ENCODE results near the gene ADH6.
A peak's percentile ranks its signal among the peaks of the same experiment; 100 is the strongest.
"Not testable (repeated sequence)": the region's sequence is repeated elsewhere in the genome, so short reads cannot be mapped to it uniquely, and the experiment has no call there.

ADH6 gene

GRCh38 chr4:99208719-99209075 lies 10.3 kb downstream of the ADH6 start:
- no peak overlapping the region for H3K4me3 ChIP-seq (ENCODE audit: low read length)
- peaks cover 16% of the 10 kb centered on the region for H3K4me1 ChIP-seq (ENCODE audit: insufficient read depth, low read length)
- H3K27me3 ChIP-seq (ENCODE audit: insufficient read depth, low read length) = no peaks in the 10 kb centered on the region
- H3K9me3 ChIP-seq (ENCODE audit: low read length) = no peaks in the 10 kb centered on the region
- H3K36me3 ChIP-seq (ENCODE audit: insufficient read depth, low read length) = no peaks in the 10 kb centered on the region
- H2AFZ ChIP-seq (ENCODE audit: low read depth, low read length) = no peak overlapping the region

DNA sequence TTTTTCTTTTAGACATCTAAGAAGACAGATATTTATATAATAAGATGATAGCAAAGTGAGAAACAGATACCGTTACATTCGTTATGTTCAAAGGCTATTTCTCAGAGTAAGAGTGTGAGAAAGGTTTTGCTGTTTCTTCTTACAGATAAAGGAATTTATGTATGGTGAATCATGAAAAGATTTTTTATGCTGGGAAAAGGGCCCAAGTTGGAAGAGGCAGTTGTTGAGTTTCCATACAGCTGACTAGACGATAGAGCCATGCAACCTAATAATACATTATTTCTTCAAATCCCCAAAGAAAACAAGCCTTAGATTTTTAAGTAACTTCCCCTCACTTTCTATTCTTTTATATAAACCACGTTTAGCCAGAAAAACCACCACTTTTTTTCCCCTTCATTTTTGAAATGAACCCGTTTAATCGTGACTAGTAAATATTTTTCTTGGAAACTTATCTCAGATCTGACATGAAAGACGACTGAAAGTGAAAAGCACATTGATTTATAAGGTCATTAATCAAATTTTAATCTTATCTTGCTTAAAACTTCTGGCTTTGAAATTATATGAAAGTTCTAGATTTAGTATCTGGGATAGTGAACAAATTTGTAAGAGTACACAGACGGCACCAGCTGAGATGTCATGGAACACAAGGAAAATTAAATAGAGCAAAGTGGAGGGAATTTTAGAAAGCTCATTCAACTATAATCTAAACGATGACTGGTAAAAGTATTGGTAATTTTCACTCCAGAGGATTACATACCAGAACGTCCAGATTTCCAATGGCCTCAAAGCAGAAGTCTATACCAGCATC lies 10.9 kb downstream of the ADH6 start:
- no peak overlapping the region for H3K4me3 ChIP-seq (ENCODE audit: low read length)

GRCh38 chr4:99207069-99207743 lies 11.8 kb downstream of the ADH6 start:
- no peak overlapping the region for H3K4me3 ChIP-seq (ENCODE audit: low read length)
- H3K4me1 ChIP-seq (ENCODE audit: insufficient read depth, low read length) = peaks cover 16% of the 10 kb centered on the region
- no peaks in the 10 kb centered on the region for H3K36me3 ChIP-seq (ENCODE audit: insufficient read depth, low read length)
- H3K9me3 ChIP-seq (ENCODE audit: low read length) = no peaks in the 10 kb centered on the region
- H2AFZ ChIP-seq (ENCODE audit: low read depth, low read length) = no peak overlapping the region
- no peaks in the 10 kb centered on the region for H3K27me3 ChIP-seq (ENCODE audit: insufficient read depth, low read length)

More for the DNA sequence above, 10.9 kb downstream of the ADH6 start:
- Histone ChIP-seq H3K36me3 (ENCODE audit: insufficient read depth, low read length) (no peaks in the 10 kb centered on the region), H2AFZ (ENCODE audit: low read depth, low read length) (no peak overlapping the region), H3K4me1 (ENCODE audit: insufficient read depth, low read length) (peaks cover 16% of the 10 kb centered on the region), H3K27me3 (ENCODE audit: insufficient read depth, low read length) (no peaks in the 10 kb centered on the region), H3K9me3 (ENCODE audit: low read length) (no peaks in the 10 kb centered on the region)

GRCh38 chr4:99205153-99205979 lies 13.7 kb downstream of the ADH6 start:
- Histone ChIP-seq H3K4me3 (ENCODE audit: low read length) (no peak overlapping the region), H3K27me3 (ENCODE audit: insufficient read depth, low read length) (no peaks in the 10 kb centered on the region), H3K4me1 (ENCODE audit: insufficient read depth, low read length) (peaks cover 16% of the 10 kb centered on the region), H3K9me3 (ENCODE audit: low read length) (no peaks in the 10 kb centered on the region), H2AFZ (ENCODE audit: low read depth, low read length) (peak overlapping the region; percentile 64), H3K36me3 (ENCODE audit: insufficient read depth, low read length) (no peaks in the 10 kb centered on the region)

GRCh38 chr4:99202536-99202935 lies 16.5 kb downstream of the ADH6 start:
- Histone ChIP-seq H3K36me3 (ENCODE audit: insufficient read depth, low read length) (no peaks in the 10 kb centered on the region), H2AFZ (ENCODE audit: low read depth, low read length) (no peak overlapping the region), H3K27me3 (ENCODE audit: insufficient read depth, low read length) (no peaks in the 10 kb centered on the region), H3K4me3 (ENCODE audit: low read length) (no peak overlapping the region), H3K4me1 (ENCODE audit: insufficient read depth, low read length) (peaks cover 16% of the 10 kb centered on the region), H3K9me3 (ENCODE audit: low read length) (no peaks in the 10 kb centered on the region)

GRCh38 chr4:99202094-99202493 lies 17.0 kb downstream of the ADH6 start:
- Histone ChIP-seq H3K36me3 (ENCODE audit: insufficient read depth, low read length) (no peaks in the 10 kb centered on the region), H3K4me3 (ENCODE audit: low read length) (no peak overlapping the region), H3K9me3 (ENCODE audit: low read length) (no peaks in the 10 kb centered on the region), H3K4me1 (ENCODE audit: insufficient read depth, low read length) (peaks cover 16% of the 10 kb centered on the region), H2AFZ (ENCODE audit: low read depth, low read length) (no peak overlapping the region), H3K27me3 (ENCODE audit: insufficient read depth, low read length) (no peaks in the 10 kb centered on the region)

DNA sequence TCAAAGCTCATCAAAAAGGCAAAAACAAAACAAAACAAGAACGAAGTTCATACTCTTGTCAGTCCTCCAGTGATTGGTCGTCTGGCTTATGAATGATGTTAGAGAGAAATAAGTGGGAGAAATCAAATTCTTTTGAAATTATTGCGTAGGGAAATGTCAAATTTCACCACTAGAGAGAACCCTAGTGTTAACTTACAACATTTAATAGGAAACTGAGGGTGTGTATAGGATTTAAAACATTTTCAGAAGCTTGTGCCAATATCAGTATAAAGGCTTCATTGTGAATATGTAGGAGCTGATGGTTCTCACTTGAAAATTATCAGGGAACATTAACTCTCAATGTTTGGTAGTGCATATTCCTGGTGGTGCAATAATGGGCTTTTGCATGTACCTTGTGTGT lies 17.4 kb downstream of the ADH6 start:
- Histone ChIP-seq H3K4me1 (ENCODE audit: insufficient read depth, low read length) (peaks cover 16% of the 10 kb centered on the region), H2AFZ (ENCODE audit: low read depth, low read length) (no peak overlapping the region), H3K9me3 (ENCODE audit: low read length) (no peaks in the 10 kb centered on the region), H3K36me3 (ENCODE audit: insufficient read depth, low read length) (no peaks in the 10 kb centered on the region), H3K4me3 (ENCODE audit: low read length) (no peak overlapping the region), H3K27me3 (ENCODE audit: insufficient read depth, low read length) (no peaks in the 10 kb centered on the region)

GRCh38 chr4:99200138-99200537 lies 18.9 kb downstream of the ADH6 start:
- Histone ChIP-seq H2AFZ (ENCODE audit: low read depth, low read length) (no peak overlapping the region), H3K36me3 (ENCODE audit: insufficient read depth, low read length) (no peaks in the 10 kb centered on the region), H3K4me3 (ENCODE audit: low read length) (no peak overlapping the region), H3K9me3 (ENCODE audit: low read length) (no peaks in the 10 kb centered on the region), H3K4me1 (ENCODE audit: insufficient read depth, low read length) (peaks cover 6% of the 10 kb centered on the region), H3K27me3 (ENCODE audit: insufficient read depth, low read length) (no peaks in the 10 kb centered on the region)

GRCh38 chr4:99190336-99190735 lies 28.7 kb downstream of the ADH6 start:
- H3K27me3 ChIP-seq (ENCODE audit: insufficient read depth, low read length) = no peaks in the 10 kb centered on the region
- H2AFZ ChIP-seq (ENCODE audit: low read depth, low read length) = no peak overlapping the region
- H3K36me3 ChIP-seq (ENCODE audit: insufficient read depth, low read length) = no peaks in the 10 kb centered on the region
- H3K4me1 ChIP-seq (ENCODE audit: insufficient read depth, low read length) = no peaks in the 10 kb centered on the region
- H3K9me3 ChIP-seq (ENCODE audit: low read length) = peaks cover 4% of the 10 kb centered on the region
- no peak overlapping the region for H3K4me3 ChIP-seq (ENCODE audit: low read length)

DNA sequence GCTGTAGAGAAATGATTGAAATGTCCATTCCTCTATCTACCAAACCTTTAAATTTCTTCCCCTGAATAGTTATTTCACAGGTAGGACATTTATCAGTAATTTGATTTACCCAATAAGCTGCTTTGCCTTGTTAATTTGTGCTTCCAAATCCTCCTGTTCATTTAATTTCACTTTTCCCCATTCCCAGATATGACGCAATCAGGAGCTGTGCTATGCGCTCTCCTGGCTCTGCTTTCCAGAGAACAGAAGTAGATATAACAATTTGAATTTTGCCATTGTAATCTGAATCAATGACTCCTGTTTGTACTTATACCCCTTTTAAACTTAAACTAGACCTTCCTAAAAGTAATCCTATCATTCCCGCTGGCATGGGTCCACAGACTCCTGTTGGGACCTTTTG lies 29.1 kb downstream of the ADH6 start:
- H3K4me3 ChIP-seq (ENCODE audit: low read length); H3K36me3 ChIP-seq (ENCODE audit: insufficient read depth, low read length); H3K4me1 ChIP-seq (ENCODE audit: insufficient read depth, low read length); H3K9me3 ChIP-seq (ENCODE audit: low read length); H2AFZ ChIP-seq (ENCODE audit: low read depth, low read length); H3K27me3 ChIP-seq (ENCODE audit: insufficient read depth, low read length): not testable (repeated sequence)

DNA sequence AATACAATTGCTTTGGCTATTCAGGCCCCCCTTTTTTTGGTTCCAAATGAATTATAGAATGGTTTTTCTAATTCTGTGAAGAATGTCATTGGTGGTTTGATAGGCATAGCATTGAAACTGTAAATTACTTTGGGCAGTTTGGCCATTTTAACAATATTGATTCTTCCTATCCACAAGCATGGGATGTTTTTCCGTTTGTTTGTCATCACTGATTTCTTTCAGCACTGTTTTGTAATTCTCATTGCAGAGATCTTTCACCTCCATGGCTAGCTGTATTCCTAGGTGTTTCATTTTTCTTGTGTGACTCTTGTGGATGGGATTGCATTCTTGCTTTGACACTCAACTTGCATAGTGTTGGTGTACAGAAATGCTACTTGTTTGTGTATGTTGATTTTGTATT lies 33.0 kb downstream of the ADH6 start:
- H3K27me3 ChIP-seq (ENCODE audit: insufficient read depth, low read length) = no peaks in the 10 kb centered on the region
- no peaks in the 10 kb centered on the region for H3K4me1 ChIP-seq (ENCODE audit: insufficient read depth, low read length)
- H3K36me3 ChIP-seq (ENCODE audit: insufficient read depth, low read length) = no peaks in the 10 kb centered on the region
- H3K9me3 ChIP-seq (ENCODE audit: low read length) = no peaks in the 10 kb centered on the region
- H3K4me3 ChIP-seq (ENCODE audit: low read length) = no peak overlapping the region
- no peak overlapping the region for H2AFZ ChIP-seq (ENCODE audit: low read depth, low read length)

- H2AFZ ChIP-seq (ENCODE audit: low read depth, low read length) = no peak overlapping the region
- no peaks in the 10 kb centered on the region for H3K36me3 ChIP-seq (ENCODE audit: insufficient read depth, low read length)
- H3K9me3 ChIP-seq (ENCODE audit: low read length) = no peaks in the 10 kb centered on the region
- no peak overlapping the region for H3K4me3 ChIP-seq (ENCODE audit: low read length)
- no peaks in the 10 kb centered on the region for H3K4me1 ChIP-seq (ENCODE audit: insufficient read depth, low read length)
- no peaks in the 10 kb centered on the region for H3K27me3 ChIP-seq (ENCODE audit: insufficient read depth, low read length)
Measured at GRCh38 chr4:99185581-99185980, 33.5 kb downstream of the ADH6 start.

DNA sequence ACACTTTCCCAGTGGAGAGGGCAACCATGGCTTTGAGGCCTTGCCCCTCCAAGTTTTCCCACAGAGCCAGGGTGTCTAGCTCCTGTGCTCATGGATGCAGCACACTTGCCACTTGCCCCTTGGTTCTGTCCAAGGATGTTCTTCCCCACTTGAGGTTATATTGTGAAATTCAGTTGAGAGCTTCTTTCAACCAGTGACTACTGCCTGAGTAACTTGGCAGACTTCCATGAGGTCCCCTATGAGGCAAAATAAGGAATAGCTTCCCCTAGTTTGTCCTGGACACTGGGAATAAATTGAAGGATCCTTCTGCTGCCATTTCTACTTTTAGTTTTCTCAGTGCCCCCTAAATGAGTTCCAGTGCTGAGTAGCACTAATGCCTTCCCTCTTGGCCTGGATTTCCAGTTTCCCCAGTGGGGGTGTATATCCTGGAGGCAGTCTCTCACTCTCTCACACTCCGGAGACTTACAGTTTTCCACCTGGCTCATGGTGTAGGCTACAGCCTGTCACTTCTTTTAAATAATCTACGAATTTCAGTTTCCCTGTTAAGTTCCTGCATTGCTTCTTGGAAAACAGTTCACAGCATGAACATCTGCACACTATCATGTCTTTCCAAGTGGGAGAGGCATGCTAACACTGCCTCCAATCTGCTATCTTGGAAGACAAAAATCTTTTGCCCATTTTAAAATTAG lies 38.5 kb downstream of the ADH6 start:
- Histone ChIP-seq H2AFZ (ENCODE audit: low read depth, low read length) (no peak overlapping the region), H3K4me1 (ENCODE audit: insufficient read depth, low read length) (no peaks in the 10 kb centered on the region), H3K36me3 (ENCODE audit: insufficient read depth, low read length) (no peaks in the 10 kb centered on the region), H3K27me3 (ENCODE audit: insufficient read depth, low read length) (no peaks in the 10 kb centered on the region), H3K4me3 (ENCODE audit: low read length) (no peak overlapping the region), H3K9me3 (ENCODE audit: low read length) (peaks cover 3% of the 10 kb centered on the region)
